H1 (cell line): ENCODE data around the gene ALPK3. TPM values are rescaled to one million over a fixed set of nuclear protein-coding genes. Genes with fewer than 3 reads are reported as not detected.

Experiments
- CTCF ChIA-PET: fragments of 300-600 bp; sonication (Branson Sonifier 250); formaldehyde crosslinking; loops from one replicate; lab custom pipeline; 2021; ENCODE audit not compliant: partially characterized antibody; lab: Charles Lee
- POLR2A ChIA-PET: fragments of 300-600 bp; sonication (Branson Sonifier 250); formaldehyde crosslinking; loops from one replicate; lab custom pipeline; 2021; ENCODE audit warnings: inconsistent platforms; ENCODE audit not compliant: partially characterized antibody; lab: Charles Lee
- DNase-seq, 2 experiments: peaks; one replicate each; pipeline versions ENCODE4 v3.0.0 to v3.0.0-alpha.2; 2010 to 2022; ENCODE audit warnings: low spot score in 2 of 2, low read depth in 1 of 2, mixed read lengths in 1 of 2
- FAIRE-seq: peaks from 2 replicates; lab custom pipeline; 2011; peaks lifted over from hg19 to GRCh38; lab: Jason Lieb, UNC
- H2AFZ ChIP-seq: 2 replicates; pipeline ENCODE4 v1.8.1; 2012; ENCODE audit warnings: low read length, inconsistent platforms
- H2AK5ac ChIP-seq: 2 replicates; pipeline ENCODE4 v1.6.1; 2013; ENCODE audit warnings: low read depth, low read length
- H2BK120ac ChIP-seq: replicated peaks from 2 replicates; pipeline ENCODE3; 2013; ENCODE audit warnings: low read depth, low read length, inconsistent platforms
- H2BK12ac ChIP-seq: 2 replicates; pipeline ENCODE4 v1.6.1; 2013; ENCODE audit warnings: low read depth, low read length
- H2BK15ac ChIP-seq: 2 replicates; pipeline ENCODE4 v1.6.1; 2013; ENCODE audit warnings: low read length
- H2BK20ac ChIP-seq: 2 replicates; pipeline ENCODE4 v1.6.1; 2013; ENCODE audit warnings: low read length
- H2BK5ac ChIP-seq: 2 replicates; pipeline ENCODE4 v1.6.1; 2013; ENCODE audit warnings: low read depth, low read length
- H3K14ac ChIP-seq: 2 replicates; pipeline ENCODE4 v1.6.1; 2013; ENCODE audit warnings: inconsistent platforms; ENCODE audit not compliant: insufficient read length
- H3K18ac ChIP-seq: 2 replicates; pipeline ENCODE4 v1.6.1; 2013; ENCODE audit warnings: low read length; ENCODE audit errors: extremely low read depth
- H3K23ac ChIP-seq: 2 replicates; pipeline ENCODE4 v1.6.1; 2013; ENCODE audit warnings: inconsistent platforms; ENCODE audit not compliant: insufficient read length
- H3K23me2 ChIP-seq: 2 replicates; pipeline ENCODE4 v1.6.1; 2013; ENCODE audit warnings: low read depth, low read length
- H3K27ac ChIP-seq: 2 replicates; pipeline ENCODE4 v1.6.1; 2011; ENCODE audit warnings: low read depth, low read length, inconsistent platforms
- H3K27me3 ChIP-seq, 4 experiments: replicated peaks in 1 of 4; 1 replicate in 1 of 4; 2 replicates in 3 of 4; pipeline versions ENCODE4 v1.6.1 to v1.8.1; 2011 to 2013; ENCODE audit warnings: low read length in 3 of 4, mild to moderate bottlenecking in 3 of 4, inconsistent platforms in 2 of 4, mixed read lengths in 2 of 4, moderate library complexity in 1 of 4; ENCODE audit not compliant: control insufficient read depth in 3 of 4, insufficient read depth in 3 of 4; ENCODE audit errors: extremely low read depth in 1 of 4
- H3K36me3 ChIP-seq, 4 experiments: 2 replicates each; pipeline versions ENCODE4 v1.6.1 to v1.8.1; 2011 to 2013; ENCODE audit warnings: mild to moderate bottlenecking in 4 of 4, low read length in 3 of 4, moderate library complexity in 2 of 4, control low read depth in 1 of 4, inconsistent platforms in 1 of 4; ENCODE audit not compliant: insufficient read depth in 4 of 4, control insufficient read depth in 2 of 4
- H3K4ac ChIP-seq: replicated peaks from 2 replicates; pipeline ENCODE3; 2013; ENCODE audit warnings: low read length, low read depth, mixed read lengths, inconsistent platforms; ENCODE audit not compliant: insufficient read length
- H3K4me1 ChIP-seq, 4 experiments: replicated peaks in 1 of 4; 1 replicate in 1 of 4; 2 replicates in 3 of 4; pipeline versions ENCODE4 v1.6.1 to v1.8.1; 2011 to 2013; ENCODE audit warnings: low read length in 3 of 4, inconsistent platforms in 2 of 4, mixed read lengths in 1 of 4; ENCODE audit not compliant: insufficient read depth in 4 of 4, control insufficient read depth in 3 of 4
- H3K4me2 ChIP-seq, 2 experiments: 2 replicates each; pipeline versions ENCODE4 v1.6.1 to v1.8.1; 2011 to 2013; ENCODE audit warnings: low read depth in 2 of 2, low read length in 2 of 2, control low read depth in 1 of 2, inconsistent platforms in 1 of 2, mild to moderate bottlenecking in 1 of 2; ENCODE audit not compliant: insufficient read depth in 1 of 2
- H3K4me3 ChIP-seq, 4 experiments: fragments of 200-600, 300-600 bp in 1 of 4; sonication (generic), shearing (Covaris generic), sonication (Bioruptor Twin) in 1 of 4; 2 replicates each; pipeline versions ENCODE4 v1.5.1 to v1.8.1; 2011 to 2016; ENCODE audit warnings: low read length in 4 of 4, low read depth in 3 of 4, control low read depth in 2 of 4, inconsistent platforms in 2 of 4, mild to moderate bottlenecking in 2 of 4, mixed read lengths in 1 of 4, moderate library complexity in 1 of 4; ENCODE audit not compliant: insufficient read depth in 2 of 4; ENCODE audit errors: extremely low read depth in 1 of 4
- H3K56ac ChIP-seq: replicated peaks from 2 replicates; pipeline ENCODE3; 2013; ENCODE audit warnings: low read depth, mild to moderate bottlenecking, mixed read lengths, low read length, inconsistent platforms; ENCODE audit not compliant: insufficient read length
- H3K79me1 ChIP-seq: 2 replicates; pipeline ENCODE4 v1.6.1; 2013; ENCODE audit warnings: low read depth, low read length, control low read depth
- H3K79me2 ChIP-seq, 2 experiments: 2 replicates each; pipeline versions ENCODE4 v1.6.1 to v1.8.1; 2012 to 2013; ENCODE audit warnings: low read length in 2 of 2, mild to moderate bottlenecking in 2 of 2, inconsistent platforms in 1 of 2; ENCODE audit not compliant: insufficient read depth in 2 of 2, control insufficient read depth in 1 of 2
- H3K9ac ChIP-seq, 4 experiments: replicated peaks in 1 of 4; 1 replicate in 1 of 4; 2 replicates in 3 of 4; pipeline versions ENCODE4 v1.6.1 to v1.8.1; 2011 to 2013; ENCODE audit warnings: low read depth in 3 of 4, low read length in 3 of 4, control low read depth in 2 of 4, mild to moderate bottlenecking in 2 of 4, moderate library complexity in 2 of 4, inconsistent platforms in 1 of 4; ENCODE audit errors: extremely low read depth in 1 of 4
- H3K9me3 ChIP-seq, 2 experiments: 2 replicates each; pipeline versions ENCODE4 v1.6.1 to v1.8.1; 2012 to 2013; ENCODE audit warnings: mild to moderate bottlenecking in 2 of 2, moderate library complexity in 2 of 2, control low read depth in 1 of 2, inconsistent platforms in 1 of 2, low read depth in 1 of 2, low read length in 1 of 2, mixed read lengths in 1 of 2; ENCODE audit not compliant: insufficient read depth in 2 of 2
- H4K20me1 ChIP-seq, 2 experiments: replicated peaks in 1 of 2; 2 replicates each; pipeline versions ENCODE3 to v1.8.1; 2011 to 2013; ENCODE audit warnings: inconsistent platforms in 2 of 2, low read length in 2 of 2, mild to moderate bottlenecking in 1 of 2; ENCODE audit not compliant: insufficient read depth in 2 of 2, control insufficient read depth in 1 of 2
- H4K5ac ChIP-seq: 2 replicates; pipeline ENCODE4 v1.6.1; 2013; ENCODE audit warnings: low read length, low read depth, mixed read lengths, inconsistent platforms; ENCODE audit not compliant: insufficient read length
- H4K8ac ChIP-seq: 2 replicates; pipeline ENCODE4 v1.8.0; 2013; ENCODE audit warnings: mild to moderate bottlenecking, moderate library complexity, low read length, inconsistent platforms; ENCODE audit not compliant: insufficient read depth; ENCODE audit errors: extremely low read depth
- H4K91ac ChIP-seq: replicated peaks from 2 replicates; pipeline ENCODE3; 2013; ENCODE audit warnings: low read length, mixed read lengths, inconsistent platforms; ENCODE audit not compliant: insufficient read length
- ASH2L ChIP-seq: fragments of 200-600, 300-600 bp; sonication (generic); IDR thresholded peaks from one replicate; pipeline ENCODE4 v1.7.1; 2017; ENCODE audit warnings: low read length
- BACH1 ChIP-seq: IDR thresholded peaks from 2 replicates; pipeline ENCODE4 v1.6.1; 2012; ENCODE audit warnings: low read length, improper control_type of control experiment
- CBX8 ChIP-seq: fragments of 300-800, 300-1000 bp; sonication (generic); IDR thresholded peaks from 2 replicates; pipeline ENCODE4 v1.7.1; 2016; ENCODE audit warnings: low read depth, low read length, borderline replicate concordance
- CTBP2 ChIP-seq: IDR thresholded peaks from 2 replicates; pipeline ENCODE4 v1.7.0; 2011; ENCODE audit warnings: borderline replicate concordance, mild to moderate bottlenecking, moderate library complexity, mixed read lengths, low read length; ENCODE audit not compliant: insufficient read depth, insufficient read length
- JUN ChIP-seq: IDR thresholded peaks from 2 replicates; pipeline ENCODE4 v1.6.1; 2011; ENCODE audit warnings: low read depth, mild to moderate bottlenecking, improper control_type of control experiment, low read length
- NRF1 ChIP-seq: IDR thresholded peaks from 2 replicates; pipeline ENCODE4 v1.6.1; 2011; ENCODE audit warnings: mild to moderate bottlenecking, low read depth, low read length, improper control_type of control experiment
- POLR2AphosphoS5 ChIP-seq: IDR thresholded peaks from 2 replicates; pipeline ENCODE4 v1.6.1; 2011; ENCODE audit warnings: low read depth, low read length
- RAD21 ChIP-seq, 2 experiments: IDR thresholded peaks in 1 of 2; conservative IDR thresholded peaks in 1 of 2; 2 replicates each; pipeline ENCODE4 v1.6.1; 2011; ENCODE audit warnings: low read depth in 2 of 2, low read length in 2 of 2, improper control_type of control experiment in 1 of 2, inconsistent platforms in 1 of 2, mild to moderate bottlenecking in 1 of 2, moderate library complexity in 1 of 2
- RBBP5 ChIP-seq: IDR thresholded peaks from 2 replicates; pipeline ENCODE4 v1.7.1; 2012; ENCODE audit warnings: low read depth, mild to moderate bottlenecking, inconsistent platforms, low read length, moderate library complexity, borderline replicate concordance
- SIX5 ChIP-seq: IDR thresholded peaks from 2 replicates; pipeline ENCODE4 v1.6.1; 2011; ENCODE audit warnings: mild to moderate bottlenecking, low read depth, low read length
- SRF ChIP-seq: IDR thresholded peaks from 2 replicates; pipeline ENCODE4 v1.6.1; 2011; ENCODE audit warnings: mild to moderate bottlenecking, low read depth, low read length, moderate library complexity
- ZNF274 ChIP-seq: IDR thresholded peaks from 2 replicates; pipeline ENCODE4 v1.7.0; 2012; ENCODE audit warnings: low read length, borderline replicate concordance; ENCODE audit errors: extremely low read depth
- WGBS, 2 experiments: shearing (Covaris generic) in 1 of 2; methylation state at CpG; one replicate each; pipeline versions ENCODE4 v1.1.6 to v1.1.7; 2013 to 2015; ENCODE audit warnings: low lambda C conversion rate in 2 of 2, mixed read lengths in 2 of 2, inconsistent platforms in 1 of 2, low coverage in 1 of 2, missing lambda C conversion rate in 1 of 2; ENCODE audit not compliant: insufficient replicate concordance in 2 of 2, insufficient coverage in 1 of 2, insufficient read length in 1 of 2; ENCODE audit errors: extremely low coverage in 1 of 2, missing lambda C conversion rate in 1 of 2; 5-methylcytosine and 5-hydroxymethylcytosine counted together
- polyA plus RNA-seq, 7 experiments: library from polyadenylated mRNA; depleted of rRNA in 3 of 7; stranded (reverse) in 5 of 7; unstranded in 2 of 7; fragments of >200 nt in 5 of 7; fragments of 200-250 nt in 2 of 7; gene quantifications; 1 replicate in 5 of 7; 2 replicates in 1 of 7; 4 replicates in 1 of 7; pipeline versions ENCODE4 v1.2.1 to v1.2.3, GENCODE V29; 2011 to 2013; ENCODE audit warnings: missing spikeins in 2 of 7, mixed read lengths in 2 of 7
- total RNA-seq: library from RNA; stranded (reverse); fragmentation: NEBNext Ultra II Directional; extraction: Animal tissue kit (Norgen Biotek cat#: 25700); gene quantifications from 2 replicates; pipeline ENCODE4 v1.2.1, GENCODE V29; 2021
- TF ChIP-seq, protein P1 (sequence below): IDR thresholded peaks from 2 replicates; pipeline ENCODE4 v1.6.1; 2011; ENCODE audit warnings: low read depth, mild to moderate bottlenecking, low read length; ENCODE audit not compliant: insufficient read depth

The ALPK3 gene
- total and polyA plus RNA-seq, 2 of the 8 experiments (the other 6 are each of a cell fraction or from before 2014, with no cell fraction given): 4.4 to 19.2 TPM

- Histone ChIP-seq H3K9ac (no peak overlapping the region), H3K27me3 (0 out of 7 replicates have a peak, but pooled peaks cover 0 to 3% (median 0%) of the 10 kb centered on the region in 4 experiments), H3K4me3 (no peak overlapping the region), H3K27ac (no peak overlapping the region), H2BK5ac (no peak overlapping the region), H3K79me2 (no peaks in the 10 kb centered on the region), H4K20me1 (no peaks in the 10 kb centered on the region), H3K18ac (no peak overlapping the region), H3K14ac (no peak overlapping the region), H3K56ac (no peak overlapping the region), H2BK12ac (no peak overlapping the region), H4K91ac (no peak overlapping the region), H2BK120ac (no peak overlapping the region), H3K23ac (no peak overlapping the region), H3K9me3 (no peaks in the 10 kb centered on the region), H2BK20ac (no peak overlapping the region), H4K8ac (no peak overlapping the region), H2BK15ac (no peak overlapping the region), H4K5ac (no peak overlapping the region), H2AFZ (no peak overlapping the region), H3K4me1 (peaks cover 0 to 8% (median 1%) of the 10 kb centered on the region in 4 experiments; a peak in 4 of 7 replicates), H3K4me2 (no peak overlapping the region), H3K36me3 (no peaks in the 10 kb centered on the region), H3K4ac (no peak overlapping the region), H2AK5ac (no peak overlapping the region), H3K79me1 (no peaks in the 10 kb centered on the region), H3K23me2 (no peaks in the 10 kb centered on the region)
- TF ChIP-seq SRF: no peak
- TF ChIP-seq POLR2AphosphoS5: no peak
- TF ChIP-seq ZNF274: no peak
- TF ChIP-seq JUN: no peak
- no peak for TF ChIP-seq ASH2L
- no peak for TF ChIP-seq NRF1
- TF ChIP-seq RAD21 (IDR thresholded peaks at IDR 0.05 in 1 of 2, conservative IDR thresholded peaks at IDR 0.05 in 1 of 2; ENCODE audit: low read depth in 2 of 2, low read length in 2 of 2): no peak
- TF ChIP-seq BACH1: no peak
- TF ChIP-seq CBX8: no peak
- TF ChIP-seq, protein P1, sequence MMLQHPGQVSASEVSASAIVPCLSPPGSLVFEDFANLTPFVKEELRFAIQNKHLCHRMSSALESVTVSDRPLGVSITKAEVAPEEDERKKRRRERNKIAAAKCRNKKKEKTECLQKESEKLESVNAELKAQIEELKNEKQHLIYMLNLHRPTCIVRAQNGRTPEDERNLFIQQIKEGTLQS: no peak
- TF ChIP-seq CTBP2: no peak
- no peak for TF ChIP-seq RBBP5
- no peak for TF ChIP-seq SIX5
- WGBS, 2 experiments: 90% methylated on average over 1 of the region's 1 CpG; no CpG with 5 or more reads in 1 of the 2 experiments
- ChIA-PET POLR2A (interaction anchor here (1.3 to 1.4 kb wide), 2 partner anchors 12 to 34 kb away, joined by 4 to 7 read pairs; no protein-coding TSS in a partner anchor), CTCF (interaction anchor here (1.0 to 1.4 kb wide), 3 partner anchors 8 to 24 kb away, joined by 3 to 6 read pairs (median 4); no protein-coding TSS in a partner anchor)
- DNase-seq: no peak
- FAIRE-seq: no peak
Observed at GRCh38 chr15:84886984-84887299, 69.8 kb downstream of the ALPK3 start.
